CD1c-positive myeloid dendritic cell (primary cell): ENCODE measurements around the gene IL4R.
"Not testable (repeated sequence)": the region's sequence is repeated elsewhere in the genome, so short reads cannot be mapped to it uniquely, and the experiment has no call there.

Source experiments
- DNase-seq: peaks from one replicate; pipeline ENCODE4 v3.0.0-alpha.2; 2016; ENCODE audit errors: extremely low spot score

The IL4R gene

DNA sequence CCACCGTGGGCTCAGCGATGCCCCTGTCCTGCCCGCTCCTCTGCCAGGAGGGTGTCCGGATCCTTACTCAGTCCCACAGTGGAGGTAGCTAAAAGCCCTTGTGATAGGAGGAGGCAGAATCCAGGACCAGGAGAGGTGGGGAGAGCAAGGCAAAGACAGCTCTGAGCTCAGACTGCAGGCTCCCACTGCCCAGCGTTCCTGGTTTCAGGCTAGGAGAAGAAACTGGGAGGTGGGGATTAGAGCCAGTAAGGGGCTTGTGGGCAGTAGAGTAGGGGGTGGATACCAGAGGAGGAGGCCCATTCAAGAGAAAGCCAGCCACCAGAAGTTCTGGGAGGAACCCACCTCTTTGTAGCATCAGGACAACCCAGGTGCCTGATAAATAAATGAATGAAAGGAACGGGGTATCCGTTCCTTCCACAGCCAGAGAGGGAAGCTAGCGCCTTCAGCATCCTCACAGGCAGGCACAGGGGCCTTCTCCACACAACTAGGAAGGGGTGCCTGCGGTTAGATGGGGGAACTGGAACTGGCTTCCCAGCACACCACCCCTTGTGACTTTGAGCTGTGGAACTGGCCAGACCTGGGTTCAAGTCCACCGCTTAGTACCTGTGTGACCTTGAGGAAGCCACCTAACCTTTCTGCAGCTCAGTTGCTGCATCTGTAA is 90.5 kb downstream of the IL4R start:
- peak; percentile 43 for DNase-seq

DNA sequence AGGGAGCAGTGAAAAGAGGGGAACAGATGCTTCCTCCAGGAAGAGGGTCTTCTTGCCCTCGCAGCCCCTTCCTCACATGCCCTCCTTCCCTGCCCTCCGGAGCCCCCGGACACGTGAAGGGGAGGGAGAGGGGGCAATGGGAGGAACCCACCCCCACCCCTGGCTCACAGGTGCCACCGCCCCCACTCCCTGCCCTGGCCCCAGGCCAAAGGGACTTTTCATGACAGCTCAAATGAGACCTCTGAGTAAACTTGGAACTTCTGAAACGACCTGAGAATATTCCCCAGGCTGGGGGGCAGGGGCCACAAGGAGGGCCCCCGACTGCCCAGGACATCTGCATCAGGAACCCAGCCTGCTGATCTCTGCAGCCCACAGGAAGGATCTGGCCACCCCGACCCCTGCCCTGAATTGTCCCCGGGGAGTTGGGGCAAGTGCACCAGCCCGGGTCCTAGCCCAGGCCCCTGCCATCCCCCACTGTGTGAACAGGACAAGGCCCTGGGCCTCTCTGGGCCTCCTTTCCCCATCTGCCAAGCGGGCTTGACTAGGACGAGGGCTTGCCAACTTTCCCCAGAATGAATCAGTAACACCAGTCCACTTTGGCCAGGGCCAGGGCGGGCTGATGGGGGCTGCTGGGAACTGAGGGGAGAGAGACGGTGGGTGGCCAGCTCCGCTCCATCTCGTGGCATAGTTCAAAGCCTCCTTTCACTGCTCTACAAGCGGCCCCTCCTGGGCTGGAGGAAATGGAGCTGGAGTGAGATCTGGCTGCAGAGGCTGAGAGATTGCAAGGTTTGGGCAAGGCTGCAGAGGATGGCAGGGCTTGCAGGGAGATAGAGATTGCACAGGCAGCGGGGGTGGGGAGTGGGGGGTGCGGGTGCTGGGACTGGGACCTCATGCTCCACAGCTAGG is 92.0 kb downstream of the IL4R start:
- DNase-seq = no peak

DNA sequence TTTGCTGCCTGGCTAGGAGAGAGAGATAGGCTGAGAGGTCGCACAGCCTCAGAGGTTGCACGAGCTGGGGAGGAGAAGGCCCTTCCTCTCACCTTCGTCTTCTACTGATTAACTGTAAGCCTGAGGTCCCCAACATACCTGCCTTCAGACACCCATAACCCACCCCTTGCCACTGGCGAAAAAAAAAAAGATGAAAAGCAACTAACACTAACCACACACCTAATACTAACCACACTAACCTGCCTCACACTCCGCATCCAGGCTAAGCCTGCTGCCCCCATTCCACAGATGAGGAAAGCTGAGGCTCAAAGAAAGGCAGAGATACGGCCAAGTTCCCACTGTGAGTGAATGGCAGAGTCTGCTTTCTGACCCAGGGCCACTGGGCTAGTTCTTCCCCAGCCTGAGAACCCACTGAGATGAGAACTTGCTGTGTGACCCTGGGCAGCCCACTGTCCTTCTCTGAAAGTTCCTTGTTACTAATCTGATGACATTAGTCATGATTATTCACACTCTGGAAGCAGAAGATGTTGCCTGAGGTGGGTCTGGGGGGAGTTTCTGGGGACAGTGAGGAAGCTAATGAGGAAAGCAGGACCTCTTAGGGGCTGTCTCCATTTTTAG is 92.8 kb downstream of the IL4R start:
- DNase-seq = no peak

DNA sequence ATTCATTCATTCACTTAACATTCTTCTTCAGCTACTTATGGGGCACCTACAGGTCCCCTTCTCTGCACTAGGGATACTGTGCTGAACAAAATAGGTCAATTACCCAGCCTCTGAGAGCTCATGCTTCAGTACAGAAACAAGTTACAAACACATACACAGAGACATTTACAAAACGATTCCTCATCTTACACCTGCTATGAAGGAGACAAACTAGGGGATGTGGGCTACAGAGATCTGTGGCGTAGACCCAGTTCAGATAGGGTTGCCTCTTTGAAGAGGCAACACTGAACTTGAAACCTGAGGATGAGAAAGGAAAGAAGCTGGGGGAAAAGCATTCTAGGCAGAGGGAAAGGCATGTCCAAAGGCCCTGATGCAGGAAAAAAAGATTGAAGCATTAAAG is 93.4 kb downstream of the IL4R start:
- no peak for DNase-seq

DNA sequence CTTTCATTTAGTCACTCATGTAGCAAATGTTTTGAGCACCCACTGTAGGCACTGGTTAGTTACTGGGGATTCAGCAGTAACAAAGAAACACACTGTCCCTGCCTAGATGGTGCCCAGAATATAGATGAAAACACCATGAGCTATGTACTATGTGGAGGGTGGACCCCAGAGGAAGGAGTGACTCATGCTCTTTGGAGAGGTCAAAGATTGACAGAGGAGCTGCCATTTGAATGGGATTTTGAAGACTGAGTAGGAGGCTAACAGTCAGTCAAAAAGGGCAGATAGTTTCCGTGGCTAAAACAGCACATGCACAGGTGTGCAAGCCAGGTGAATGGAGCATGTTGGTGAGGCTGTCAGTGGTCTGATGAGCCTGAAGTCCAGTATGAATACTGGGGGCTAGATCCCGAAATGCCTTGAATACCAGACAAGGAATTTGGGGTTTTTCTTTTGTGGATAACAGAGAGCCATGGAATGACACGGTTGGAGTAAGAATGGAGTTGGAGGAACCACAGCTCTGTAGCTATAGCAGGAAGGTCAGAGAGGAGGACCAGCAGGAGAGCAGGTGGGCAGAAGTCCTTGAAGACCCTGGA is 94.3 kb downstream of the IL4R start:
- DNase-seq = no peak

DNA sequence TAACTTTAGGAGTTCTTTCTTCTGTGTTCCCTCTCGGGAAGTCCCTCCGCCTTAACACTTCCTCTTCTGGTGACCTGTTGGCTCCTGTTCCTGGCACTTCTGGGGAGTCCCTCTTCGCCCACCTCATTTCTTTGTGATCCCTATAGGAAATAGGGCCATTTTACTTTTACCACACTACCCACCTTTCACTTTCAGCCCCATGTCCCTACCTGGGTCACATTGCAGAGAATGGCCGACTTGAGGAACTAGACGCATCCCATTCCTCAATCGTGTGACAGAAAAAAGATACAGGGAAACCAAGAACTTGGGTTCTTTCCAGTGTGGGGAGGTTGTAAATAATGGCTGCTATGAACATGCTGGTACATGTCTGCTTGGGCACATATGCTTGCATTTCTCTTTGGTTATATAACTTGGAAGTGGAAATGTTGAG is 94.8 kb downstream of the IL4R start:
- DNase-seq = peak; percentile 59

DNA sequence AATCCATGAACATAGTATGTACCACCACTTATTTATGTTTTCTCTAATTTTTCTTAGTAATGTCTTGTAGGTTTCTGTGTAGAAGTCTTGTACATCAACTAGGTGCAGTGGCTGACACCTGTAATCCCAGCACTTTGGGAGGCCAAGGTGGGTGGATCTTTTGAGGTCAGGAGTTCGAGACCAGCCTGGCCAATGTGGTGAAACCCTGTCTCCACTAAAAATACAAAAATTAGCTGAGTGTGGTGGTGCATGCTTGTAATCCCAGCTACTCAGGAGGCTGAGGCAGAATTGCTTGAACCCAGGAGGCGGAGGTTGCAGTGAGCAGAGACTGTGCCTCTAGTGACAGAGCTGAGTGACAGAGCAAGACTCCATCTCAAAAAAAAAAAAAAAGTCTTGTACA is 96.2 kb downstream of the IL4R start:
- DNase-seq = not testable (repeated sequence)

DNA sequence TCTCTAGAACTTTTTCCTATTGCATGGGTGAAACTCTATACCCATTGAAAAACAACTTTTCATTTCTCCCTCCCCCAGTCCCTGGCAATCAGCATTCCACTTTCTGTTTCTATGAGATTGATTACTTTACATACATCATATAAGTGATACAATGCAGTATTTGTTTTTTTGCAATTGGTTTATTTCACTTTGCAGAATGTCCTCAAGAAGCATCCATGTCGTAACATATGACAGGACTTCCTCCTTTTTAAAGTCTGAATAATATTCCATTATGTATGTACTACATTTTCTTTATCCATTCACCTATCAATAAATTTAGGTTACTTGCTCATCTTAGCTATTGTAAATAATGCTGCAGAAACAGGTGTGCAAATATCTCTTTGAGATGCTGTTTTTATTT is 97.0 kb downstream of the IL4R start:
- peak; percentile 42 for DNase-seq

DNA sequence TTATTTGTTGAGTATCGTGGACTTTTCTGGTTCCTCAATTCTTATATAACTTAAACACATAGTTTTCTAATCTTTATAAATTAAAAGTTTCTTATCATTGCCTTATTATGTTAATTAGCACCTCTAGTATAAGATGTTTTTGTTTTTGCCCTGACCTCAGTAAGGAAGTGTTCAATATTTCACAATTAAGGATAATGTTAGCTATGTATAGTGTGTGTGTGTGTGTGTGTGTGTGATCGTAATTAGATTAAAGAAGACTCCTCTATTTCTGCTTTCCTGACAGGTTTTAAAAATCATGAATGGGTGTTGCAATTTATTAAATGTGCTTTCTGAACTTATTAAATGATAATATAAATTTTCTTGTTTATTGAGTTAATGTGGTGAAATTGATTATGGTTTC is 100.2 kb downstream of the IL4R start:
- DNase-seq = no peak
